Lung (tissue), 12 donors: ENCODE results near the gene CCDC106. TPM values are rescaled to one million over a fixed set of nuclear protein-coding genes. Genes with fewer than 3 reads are reported as not detected.

Experiments
- ATAC-seq: fragments of 200-7000 bp; cut with Tn5 transposase; one replicate; pipeline ENCODE4 v1.9.1; 2020; ENCODE audit warnings: moderate number of reproducible peaks; ENCODE audit not compliant: insufficient read depth, low FRiP score
- DNase-seq, 3 donors: peaks; one replicate each; pipeline ENCODE4 v3.0.0-alpha.2; 2013 to 2017
- H3K27ac ChIP-seq, 2 donors: one replicate each; pipeline ENCODE4 v1.5.1; 2013; ENCODE audit warnings: mild to moderate bottlenecking in 2 of 2, moderate library complexity in 2 of 2, control low read depth in 1 of 2, inconsistent platforms in 1 of 2, low read depth in 1 of 2, low read length in 1 of 2
- H3K27me3 ChIP-seq, 3 donors: one replicate each; pipeline ENCODE4 v1.5.1; 2013; ENCODE audit warnings: low read length in 2 of 3; ENCODE audit not compliant: control insufficient read depth in 3 of 3, insufficient read depth in 3 of 3
- H3K36me3 ChIP-seq, 4 donors: one replicate each; pipeline ENCODE4 v1.5.1; 2013; ENCODE audit warnings: low read length in 4 of 4, mild to moderate bottlenecking in 1 of 4, moderate library complexity in 1 of 4; ENCODE audit not compliant: control insufficient read depth in 4 of 4, insufficient read depth in 4 of 4
- H3K4me1 ChIP-seq, 5 donors: one replicate each; pipeline ENCODE4 v1.5.1; 2013; ENCODE audit warnings: low read length in 5 of 5, mild to moderate bottlenecking in 2 of 5, moderate library complexity in 1 of 5; ENCODE audit not compliant: control insufficient read depth in 5 of 5, insufficient read depth in 5 of 5
- H3K4me3 ChIP-seq: one replicate; pipeline ENCODE4 v1.5.1; 2013; ENCODE audit warnings: mild to moderate bottlenecking, control low read depth, moderate library complexity
- H3K9ac ChIP-seq, 2 donors: one replicate each; pipeline ENCODE4 v1.5.1; 2013; ENCODE audit warnings: low read length in 2 of 2, control low read depth in 1 of 2; ENCODE audit not compliant: insufficient read depth in 1 of 2
- H3K9me3 ChIP-seq, 4 donors: one replicate each; pipeline ENCODE4 v1.5.1; 2013; ENCODE audit warnings: low read length in 3 of 4, mild to moderate bottlenecking in 1 of 4, moderate library complexity in 1 of 4; ENCODE audit not compliant: control insufficient read depth in 4 of 4, insufficient read depth in 3 of 4
- CTCF ChIP-seq: IDR thresholded peaks from 2 replicates; pipeline ENCODE4 v1.5.1; 2012; ENCODE audit warnings: mild to moderate bottlenecking; ENCODE audit errors: control extremely low read depth, extremely low read depth
- WGBS, 2 donors: extraction: QIAGEN DNeasy Blood & Tissue Kit; methylation state at CpG; one replicate each; pipeline ENCODE4 v1.1.7; 2013; 5-methylcytosine and 5-hydroxymethylcytosine counted together
- polyA plus RNA-seq, 2 donors: library from polyadenylated mRNA; stranded (reverse); fragments of 200-250 nt; gene quantifications; one replicate each; pipeline ENCODE4 v1.2.1, GENCODE V29; 2013
- total RNA-seq, 2 donors: library from RNA; depleted of rRNA in 1 of 2; stranded (reverse); fragments of >200 nt in 1 of 2; gene quantifications; one replicate each; pipeline ENCODE4 v1.2.1, GENCODE V29; 2014 to 2021
- donor health status: control.
- donor health status: control.
- donor health status: Bipolar disorder and iron deficiency.
- donor health status: healthy.
- donor health status: DM: yes; HTN: yes; CAD: no.

Gene CCDC106
- total and polyA plus RNA-seq, 4 donors, result 8.3 to 25.9 (median 14.3) TPM

GRCh38 chr19:55622242-55622969, 25.6 kb upstream of the CCDC106 start:
- TF ChIP-seq CTCF, result no peak
- H3K9ac ChIP-seq, result no peak overlapping the region
- H3K27ac ChIP-seq, result no peak overlapping the region
- H3K36me3 ChIP-seq, result peaks cover 3 to 22% (median 7%) of the 10 kb centered on the region in 4 donors
- peaks cover 3 to 27% (median 8%) of the 10 kb centered on the region in 5 donors for H3K4me1 ChIP-seq
- WGBS, 2 donors, result 96% methylated on average over 39 to 40 of the region's 40 CpGs
- no peak for ATAC-seq
- no peak for DNase-seq
- H3K9me3 ChIP-seq, result no peaks in the 10 kb centered on the region
- H3K27me3 ChIP-seq, result no peaks in the 10 kb centered on the region
- no peak overlapping the region for H3K4me3 ChIP-seq

- peak overlapping the region in 1 of 2 donors; percentile 26 for H3K27ac ChIP-seq
- DNase-seq, result no peak
- WGBS, 2 donors, result 97 to 98% methylated on average over 7 of the region's 7 CpGs
These were observed 24.9 kb upstream of the CCDC106 start for GRCh38 chr19:55623130-55623529.

GRCh38 chr19:55623561-55623960, 24.5 kb upstream of the CCDC106 start:
- peaks cover 3 to 25% (median 8%) of the 10 kb centered on the region in 5 donors for H3K4me1 ChIP-seq
- ATAC-seq (no peak), DNase-seq (peak in 1 of 3 donors; percentile 10)
- no peaks in the 10 kb centered on the region for H3K9me3 ChIP-seq
- 55 to 79% methylated on average over 7 of the region's 7 CpGs for WGBS, 2 donors
- no peak for TF ChIP-seq CTCF
- peak overlapping the region; percentile 32 to 67 for H3K27ac ChIP-seq
- H3K36me3 ChIP-seq, result peaks cover 3 to 19% (median 4%) of the 10 kb centered on the region in 4 donors
- peak overlapping the region in 1 of 2 donors; percentile 71 for H3K9ac ChIP-seq
- no peaks in the 10 kb centered on the region for H3K27me3 ChIP-seq
- peak overlapping the region; percentile 17 for H3K4me3 ChIP-seq

More at GRCh38 chr19:55623130-55623529, 24.9 kb upstream of the CCDC106 start:
- no peak overlapping the region for H3K4me3 ChIP-seq
- H3K9me3 ChIP-seq, result no peaks in the 10 kb centered on the region
- H3K27me3 ChIP-seq, result no peaks in the 10 kb centered on the region
- no peak for TF ChIP-seq CTCF
- peaks cover 3 to 19% (median 4%) of the 10 kb centered on the region in 4 donors for H3K36me3 ChIP-seq
- no peak for ATAC-seq
- peaks cover 3 to 27% (median 8%) of the 10 kb centered on the region in 5 donors for H3K4me1 ChIP-seq
- peak overlapping the region in 1 of 2 donors; percentile 23 for H3K9ac ChIP-seq
